ENCODE data around the gene WWOX.
"Not testable (repeated sequence)": the region's sequence is repeated elsewhere in the genome, so short reads cannot be mapped to it uniquely, and the experiment has no call there.

Gene WWOX

GRCh38 chr16:79211586-79211985 lies 1112.1 kb downstream of the WWOX start:
- no peak for DNase-seq

DNA sequence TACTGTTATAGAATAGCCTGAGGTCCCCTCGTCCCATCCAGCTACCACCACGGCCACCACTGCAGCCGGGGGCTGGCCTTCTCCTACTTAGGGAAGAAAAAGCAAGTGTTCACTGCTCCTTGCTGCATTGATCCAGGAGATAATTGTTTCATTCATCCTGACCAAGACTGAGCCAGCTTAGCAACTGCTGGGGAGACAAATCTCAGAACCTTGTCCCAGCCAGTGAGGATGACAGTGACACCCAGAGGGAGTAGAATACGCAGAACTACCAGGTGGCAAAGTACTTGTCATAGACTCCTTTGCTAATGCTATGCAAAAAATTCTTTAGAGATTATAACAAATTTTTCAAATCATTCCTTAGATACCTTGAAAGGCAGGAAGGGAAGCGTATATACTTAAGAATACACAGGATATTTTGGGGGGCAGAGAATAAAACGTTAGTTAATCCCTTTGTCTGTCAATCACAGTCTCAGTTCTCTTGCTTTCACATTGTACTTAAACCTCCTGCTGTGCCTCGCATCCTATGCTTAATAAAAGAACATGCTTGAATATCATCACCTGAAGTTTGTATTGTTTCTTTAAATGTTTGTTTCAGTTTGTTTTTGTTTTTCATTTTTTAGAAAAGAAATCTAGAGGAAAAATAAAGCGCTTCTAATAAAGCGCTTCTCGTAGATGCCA lies 1112.8 kb downstream of the WWOX start:
- DNase-seq = no peak

DNA sequence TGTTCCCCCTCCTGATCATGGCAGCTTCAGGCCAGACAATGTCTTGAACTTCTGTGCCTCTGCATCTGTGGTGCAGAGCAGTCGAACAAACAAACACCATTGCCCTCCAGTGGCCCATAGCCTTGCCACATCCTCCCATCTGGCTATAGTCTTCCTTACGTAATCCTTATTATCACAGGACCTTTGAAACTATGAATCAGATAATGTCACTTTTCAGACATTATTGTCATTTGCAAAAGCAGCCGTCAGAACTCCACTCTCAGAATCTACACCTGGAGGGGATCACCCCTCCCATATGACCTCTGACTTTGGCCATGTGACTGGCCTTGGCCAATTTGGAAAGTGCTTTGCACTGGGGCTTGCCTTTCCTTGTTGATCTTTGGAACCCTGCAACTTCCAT lies 1113.8 kb downstream of the WWOX start:
- no peak for DNase-seq

DNA sequence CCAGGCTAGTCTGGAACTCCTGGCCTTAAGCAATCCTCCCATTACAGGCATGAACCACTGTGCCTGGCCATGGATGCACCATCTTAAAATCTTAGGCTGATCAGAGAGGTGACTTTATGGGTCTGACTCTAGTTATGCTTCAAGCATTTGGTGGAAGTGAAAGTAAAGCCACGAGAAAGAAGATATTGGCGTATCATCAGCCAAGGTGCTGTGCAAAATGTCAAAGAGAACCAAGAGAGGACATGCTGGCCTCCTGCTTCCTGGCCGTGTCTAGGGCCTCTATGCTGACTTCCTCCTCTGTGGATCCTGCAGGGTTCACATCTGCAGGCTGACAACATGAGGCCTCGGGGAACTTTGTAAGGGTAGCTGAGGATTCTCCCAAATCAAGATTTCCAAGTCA lies 1115.8 kb downstream of the WWOX start:
- DNase-seq = no peak

- no peak for DNase-seq
Observed at GRCh38 chr16:79217375-79218011, 1118.0 kb downstream of the WWOX start.

- no peak for DNase-seq
Observed at GRCh38 chr16:79218351-79218750, 1118.9 kb downstream of the WWOX start.

DNA sequence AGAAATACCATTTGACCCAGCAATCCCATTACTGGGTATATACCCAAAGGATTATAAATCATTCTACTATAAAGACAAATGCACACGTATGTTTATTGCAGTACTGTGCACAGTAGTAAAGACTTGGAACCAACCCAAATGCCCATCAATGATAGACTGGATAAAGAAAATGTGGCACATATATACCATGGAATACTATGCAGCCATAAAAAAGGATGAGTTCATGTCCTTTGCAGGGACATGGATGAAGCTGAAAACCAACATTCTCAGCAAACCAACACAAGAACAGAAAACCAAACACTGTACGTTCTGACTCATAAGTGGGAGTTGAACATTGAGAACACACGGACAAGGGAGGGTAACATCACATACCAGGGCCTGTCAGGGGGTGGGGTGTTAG lies 1126.5 kb downstream of the WWOX start:
- DNase-seq = not testable (repeated sequence)

DNA sequence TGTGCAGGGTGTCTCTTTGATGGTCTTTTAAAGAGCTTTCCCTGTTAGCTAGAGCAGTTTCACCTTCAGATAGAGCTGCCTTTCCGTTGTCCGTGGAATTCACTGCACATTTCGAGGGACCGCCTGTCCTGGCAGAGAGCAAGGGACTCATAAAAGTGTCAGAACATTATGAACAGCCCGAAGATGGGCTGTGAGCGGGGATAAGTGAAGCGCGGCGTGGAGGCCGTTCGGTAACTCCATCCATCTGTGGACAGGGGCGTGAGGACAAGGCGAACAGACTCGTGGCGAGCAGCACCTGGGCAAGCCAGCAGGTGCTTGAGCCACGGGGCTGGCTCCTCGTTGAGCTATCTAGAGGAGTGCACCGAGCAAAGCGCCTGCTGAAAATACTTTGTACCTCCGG lies 1129.9 kb downstream of the WWOX start:
- DNase-seq = no peak

DNA sequence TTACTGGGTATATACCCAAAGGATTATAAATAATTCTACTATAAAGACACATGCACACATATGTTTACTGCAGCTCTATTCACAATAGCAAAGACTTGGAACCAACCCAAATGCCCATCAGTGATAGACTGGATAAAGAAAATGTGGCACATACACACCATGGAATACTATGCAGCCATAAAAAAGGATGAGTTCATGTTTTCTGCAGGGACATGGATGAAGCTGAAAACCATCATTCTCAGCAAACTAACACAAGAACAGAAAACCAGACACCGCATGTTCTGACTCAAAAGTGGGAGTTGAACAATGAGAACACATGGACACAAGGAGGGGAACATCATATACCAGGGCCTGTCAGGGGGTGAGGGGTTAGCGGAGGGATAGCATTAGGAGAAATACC lies 1146.2 kb downstream of the WWOX start:
- not testable (repeated sequence) for DNase-seq

DNA sequence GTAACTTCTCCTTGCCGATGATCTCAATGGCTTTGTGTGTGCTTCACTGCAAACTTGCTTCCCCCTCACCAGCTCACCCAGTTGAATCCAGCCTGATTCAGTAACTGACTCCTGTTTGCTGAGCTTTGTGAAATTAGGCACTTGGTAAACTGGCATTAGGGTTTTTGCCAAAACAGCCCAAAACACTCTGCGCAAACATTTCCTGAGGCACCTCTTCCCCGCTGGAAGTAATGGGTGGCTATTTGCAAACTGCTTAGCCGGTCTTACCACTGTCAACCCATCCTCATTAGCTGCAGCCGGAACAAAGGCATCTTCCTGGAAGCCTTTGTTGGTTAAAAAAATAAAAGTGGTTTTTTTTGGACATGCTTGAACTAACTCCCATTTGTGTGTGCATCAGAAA lies 1147.9 kb downstream of the WWOX start:
- DNase-seq = no peak

DNA sequence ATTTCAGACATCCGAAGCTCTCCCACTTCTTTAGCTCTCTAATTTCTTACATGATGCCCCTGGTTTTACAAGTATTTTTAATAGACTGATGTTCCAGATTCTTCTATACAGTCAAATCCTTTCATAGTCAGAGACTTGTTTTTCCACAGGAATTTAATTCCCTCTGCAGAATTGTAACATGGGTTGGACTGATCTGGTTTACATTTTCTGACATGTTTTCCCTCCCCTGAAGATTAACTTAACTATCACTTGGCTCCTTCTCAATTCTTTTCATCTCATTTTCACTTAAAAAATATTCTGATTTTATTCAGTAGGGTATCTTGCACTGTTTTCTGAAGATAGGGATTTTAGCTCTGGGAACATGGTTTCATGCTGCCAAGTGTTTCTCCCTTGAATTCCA lies 1148.9 kb downstream of the WWOX start:
- no peak for DNase-seq

GRCh38 chr16:79250502-79251098 lies 1151.1 kb downstream of the WWOX start:
- no peak for DNase-seq

- no peak for DNase-seq
Observed at GRCh38 chr16:79253100-79253631, 1153.7 kb downstream of the WWOX start.

DNA sequence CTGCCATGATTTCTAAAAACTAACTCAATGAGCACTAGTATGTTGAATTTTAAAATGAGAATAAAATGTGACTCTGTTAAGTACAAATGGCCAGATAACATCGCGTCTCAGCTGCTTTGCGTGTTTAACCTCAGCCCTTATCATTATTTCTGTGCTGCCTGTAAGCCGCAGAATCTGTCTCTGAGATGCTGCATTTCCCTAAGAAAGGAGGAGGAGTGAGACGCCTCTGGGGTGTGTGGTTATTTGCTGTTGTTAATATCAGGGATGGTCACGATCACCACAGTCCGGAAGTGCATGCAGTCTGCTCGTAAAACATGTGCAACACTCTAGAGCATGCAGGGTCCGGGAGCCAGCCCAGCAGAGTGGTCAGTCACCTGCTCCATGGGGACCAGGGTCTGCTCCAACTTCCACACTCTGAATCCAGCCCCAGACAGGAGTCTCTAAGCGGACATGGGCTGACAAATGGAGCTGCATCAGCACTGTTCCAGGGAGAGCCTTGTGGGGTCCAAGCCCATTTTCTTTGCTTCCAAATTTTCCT lies 1158.6 kb downstream of the WWOX start:
- DNase-seq = no peak

DNA sequence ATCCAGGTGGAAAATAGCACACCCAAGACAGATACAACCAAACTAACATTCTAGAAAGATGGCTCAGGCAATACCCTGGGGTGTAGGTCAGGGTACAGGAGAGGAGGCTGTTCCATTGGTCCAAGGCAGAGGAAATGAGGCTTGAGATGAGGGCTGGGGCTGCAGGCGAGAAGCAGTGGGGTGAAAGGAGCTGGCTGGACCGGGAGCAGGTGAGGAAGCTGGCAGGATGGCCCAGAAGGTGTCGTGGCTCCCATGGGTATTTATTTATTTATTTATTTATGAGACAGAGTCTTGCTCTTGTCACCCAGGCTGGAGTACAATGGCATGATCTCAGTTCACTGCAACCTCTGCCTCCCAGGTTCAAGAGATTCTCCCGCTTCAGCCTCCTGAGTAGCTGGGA lies 1161.4 kb downstream of the WWOX start:
- not testable (repeated sequence) for DNase-seq

DNA sequence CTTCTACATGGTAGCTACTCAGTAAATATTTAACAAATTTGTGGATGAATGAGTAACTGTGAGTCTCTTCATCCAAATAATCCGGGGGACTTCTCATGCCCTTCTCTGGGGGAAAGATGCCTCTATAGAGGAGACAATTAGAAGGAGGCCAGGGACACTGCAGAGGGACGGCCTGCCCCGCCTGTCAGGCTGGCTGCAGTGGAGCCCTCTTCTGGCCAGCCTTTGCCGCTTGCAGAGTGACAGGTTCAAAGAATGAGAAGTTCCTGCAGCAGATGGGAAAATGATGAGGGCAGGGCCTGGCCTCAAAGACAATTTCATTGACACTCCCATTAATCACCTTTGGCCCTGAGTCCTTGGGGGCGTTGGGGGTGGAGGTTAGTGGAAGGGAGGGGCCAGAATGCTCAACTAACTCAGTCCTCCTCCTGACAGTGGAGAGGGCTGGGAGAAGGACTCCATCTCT lies 1162.1 kb downstream of the WWOX start:
- DNase-seq = no peak

GRCh38 chr16:79261944-79262552 lies 1162.6 kb downstream of the WWOX start:
- no peak for DNase-seq
